Hepatic stellate cell (primary cell): Measurements from ENCODE around the gene CD9.
A peak's percentile ranks its signal among the peaks of the same experiment; 100 is the strongest.
"Not testable (repeated sequence)": the region's sequence is repeated elsewhere in the genome, so short reads cannot be mapped to it uniquely, and the experiment has no call there.

Experiments used
- DNase-seq: peaks from one replicate; pipeline ENCODE4 v3.0.0; 2011; ENCODE audit warnings: low spot score

The CD9 gene

GRCh38 chr12:6200256-6201212 is at the start of gene CD9:
Gene CD9, plus strand, starts transcription at chr12:6200400. Its CDS starts 100 bp downstream, at chr12:6200500.
- DNase-seq: peak; percentile 89

- no peak for DNase-seq
Measured at GRCh38 chr12:6154730-6155459, 45.3 kb upstream of the CD9 start.

- DNase-seq: no peak
Measured at GRCh38 chr12:6157482-6157881, 42.7 kb upstream of the CD9 start.

GRCh38 chr12:6158255-6158654 is 41.9 kb upstream of the CD9 start:
- DNase-seq: peak; percentile 43

- no peak for DNase-seq
Measured at GRCh38 chr12:6158749-6159148, 41.5 kb upstream of the CD9 start.

GRCh38 chr12:6159166-6160011 is 40.8 kb upstream of the CD9 start:
- DNase-seq: not testable (repeated sequence)

GRCh38 chr12:6160049-6160649 is 40.1 kb upstream of the CD9 start:
- not testable (repeated sequence) for DNase-seq

GRCh38 chr12:6161124-6161882 is 38.9 kb upstream of the CD9 start:
- DNase-seq: peak; percentile 81

GRCh38 chr12:6163416-6164060 is 36.7 kb upstream of the CD9 start:
- no peak for DNase-seq

GRCh38 chr12:6165395-6165794 is 34.8 kb upstream of the CD9 start:
- DNase-seq: no peak

GRCh38 chr12:6166808-6167207 is 33.4 kb upstream of the CD9 start:
- DNase-seq: no peak

- DNase-seq: peak; percentile 86
Measured at GRCh38 chr12:6167327-6168280, 32.6 kb upstream of the CD9 start.

- no peak for DNase-seq
Measured at GRCh38 chr12:6171409-6172015, 28.7 kb upstream of the CD9 start.

- DNase-seq: no peak
Measured at GRCh38 chr12:6172086-6172485, 28.1 kb upstream of the CD9 start.

- DNase-seq: no peak
Measured at GRCh38 chr12:6172862-6173261, 27.3 kb upstream of the CD9 start.

GRCh38 chr12:6177642-6178358 is 22.4 kb upstream of the CD9 start:
- no peak for DNase-seq

- peak; percentile 64 for DNase-seq
Measured at GRCh38 chr12:6178981-6179761, 21.0 kb upstream of the CD9 start.
